GM18502 (cell line): ENCODE data around the gene SFXN5.
"Not testable (repeated sequence)": the region's sequence is repeated elsewhere in the genome, so short reads cannot be mapped to it uniquely, and the experiment has no call there.

Source experiments
- ATAC-seq: cut with Tn5 transposase; IDR thresholded peaks from one replicate; pipeline ENCODE4 v1.9.1; 2021; ENCODE audit warnings: mild to moderate bottlenecking; ENCODE audit not compliant: unreplicated experiment, poor library complexity

SFXN5 gene

DNA sequence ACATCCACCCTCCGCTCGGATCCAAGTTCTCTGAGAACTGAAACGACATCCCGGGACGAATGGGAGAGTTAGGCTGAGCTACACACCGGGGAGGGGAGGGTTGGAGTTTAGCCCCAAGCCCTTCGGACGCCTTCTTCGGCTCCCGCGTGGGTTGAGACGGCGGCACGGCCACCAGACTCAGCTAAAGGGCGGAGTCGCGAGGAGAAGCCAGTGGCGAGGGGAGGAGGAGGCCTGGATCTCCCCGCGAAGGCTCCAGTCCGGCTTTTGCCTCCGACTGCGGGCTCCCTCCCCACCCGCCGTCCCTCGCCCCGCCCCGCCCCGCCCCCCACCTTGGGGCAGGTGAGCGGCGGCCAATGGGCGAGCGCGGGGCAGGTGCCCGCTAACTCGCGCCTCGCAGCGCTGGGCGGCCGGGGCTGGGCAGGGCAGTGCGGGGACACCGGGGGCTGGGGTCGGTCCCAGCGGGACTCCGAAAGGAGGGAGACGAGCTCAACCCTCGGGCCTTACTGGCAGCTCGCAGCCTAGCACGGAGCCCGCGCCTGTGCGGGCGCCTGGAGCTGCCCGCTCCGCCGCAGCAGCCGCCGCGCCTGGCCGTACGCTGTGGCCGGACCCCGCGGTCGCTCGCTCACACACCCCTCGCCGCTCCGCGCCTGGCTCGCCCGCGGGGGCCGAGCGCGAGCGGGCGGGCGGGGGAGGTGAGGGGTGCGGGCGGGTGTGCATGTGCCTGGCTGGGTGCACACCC lies 154.2 kb downstream of the SFXN5 start, which contains the start of gene EMX1:
Gene EMX1 (plus strand): TSS at position 382 of the 739 bp plus-strand sequence. CDS start 334 bp downstream, at position 716.
- ATAC-seq, result peak; percentile 46

GRCh38 chr2:72916743-72917137 lies 154.8 kb downstream of the SFXN5 start:
- ATAC-seq, result no peak

- ATAC-seq, result peak; percentile 46
Measured at GRCh38 chr2:72915907-72916742, 155.4 kb downstream of the SFXN5 start.

DNA sequence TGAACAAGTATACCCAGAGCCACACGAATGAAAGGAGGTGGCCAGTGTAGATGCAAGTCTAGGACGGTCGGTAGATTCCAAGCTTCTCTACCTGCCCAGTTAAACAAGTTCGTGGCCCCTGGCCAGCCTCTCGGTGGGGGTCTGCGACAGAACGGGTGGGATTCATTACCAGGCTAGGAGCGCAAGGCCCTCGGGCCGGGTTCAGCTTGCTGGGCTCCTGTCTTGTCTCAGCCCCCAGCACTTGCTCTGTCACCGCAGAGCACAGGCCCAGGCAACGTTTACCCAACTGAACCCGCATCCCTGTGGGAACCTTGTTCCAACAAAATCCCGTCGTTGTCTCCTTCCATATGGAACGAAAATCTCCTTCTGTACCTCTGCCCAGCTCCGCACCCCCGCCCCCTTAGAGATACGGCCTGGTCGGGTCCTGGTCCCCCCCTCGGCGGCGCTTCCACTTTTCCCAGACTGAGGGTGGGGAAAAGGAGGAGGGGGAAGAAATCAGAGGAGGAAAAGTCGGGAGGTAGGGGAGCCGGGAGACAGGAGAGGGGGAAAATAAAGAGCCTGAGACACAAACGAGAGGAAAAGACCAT lies 156.1 kb downstream of the SFXN5 start:
- ATAC-seq, result no peak

GRCh38 chr2:72914589-72915319 lies 156.8 kb downstream of the SFXN5 start:
- no peak for ATAC-seq

DNA sequence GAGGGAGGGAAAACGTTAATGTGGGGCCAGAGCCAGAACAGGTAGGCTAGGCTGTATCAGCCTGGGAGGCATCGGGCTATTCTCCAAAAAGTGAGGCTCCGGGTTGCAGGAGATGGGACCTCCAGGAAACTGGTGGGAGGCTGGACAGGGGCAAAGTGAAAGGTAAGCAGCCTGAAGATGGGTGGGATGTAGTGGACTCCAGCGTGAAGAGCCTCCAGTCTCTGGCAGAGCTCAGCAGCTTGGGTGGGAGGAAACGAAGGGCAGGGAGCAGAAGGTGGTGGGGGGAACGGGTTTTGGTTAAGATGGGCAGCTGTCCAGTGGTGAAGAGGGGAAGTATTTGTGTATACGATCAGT lies 157.3 kb downstream of the SFXN5 start:
- ATAC-seq, result no peak

DNA sequence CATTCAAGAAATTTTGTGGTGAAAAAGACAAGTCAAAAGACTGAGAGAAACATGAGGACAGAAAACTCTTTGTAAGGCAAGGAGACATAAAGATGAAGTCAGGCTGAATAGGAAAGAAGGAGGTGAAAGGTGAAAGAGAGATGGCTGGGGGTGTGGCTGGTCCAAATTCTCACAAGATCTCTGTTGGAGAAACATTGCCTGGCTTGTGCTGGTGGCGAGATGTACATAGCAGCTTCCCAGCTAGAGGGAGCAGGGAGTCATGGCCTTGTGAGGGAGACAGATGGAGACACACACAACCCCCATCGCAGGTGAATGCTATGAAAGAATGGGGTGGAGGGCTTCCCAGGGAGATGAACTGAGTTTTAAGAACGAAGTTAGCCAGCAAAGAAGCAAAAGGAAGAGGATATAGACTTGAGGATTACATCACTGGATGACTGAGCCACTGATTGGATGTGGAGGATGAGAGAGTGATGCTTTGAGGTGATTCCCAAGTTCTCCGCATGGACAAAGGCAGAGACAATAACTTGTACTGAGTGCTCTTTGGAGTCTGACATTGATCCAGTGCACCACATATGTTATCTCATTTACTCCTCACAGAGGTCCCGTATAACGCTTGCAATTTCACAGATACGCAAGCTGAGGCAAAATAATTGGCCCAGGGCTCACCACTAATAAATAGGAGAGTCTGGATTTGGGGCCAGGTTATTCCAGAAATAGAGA lies 157.9 kb downstream of the SFXN5 start:
- ATAC-seq, result no peak

- ATAC-seq, result no peak
Measured at GRCh38 chr2:72911256-72911655, 160.3 kb downstream of the SFXN5 start.

DNA sequence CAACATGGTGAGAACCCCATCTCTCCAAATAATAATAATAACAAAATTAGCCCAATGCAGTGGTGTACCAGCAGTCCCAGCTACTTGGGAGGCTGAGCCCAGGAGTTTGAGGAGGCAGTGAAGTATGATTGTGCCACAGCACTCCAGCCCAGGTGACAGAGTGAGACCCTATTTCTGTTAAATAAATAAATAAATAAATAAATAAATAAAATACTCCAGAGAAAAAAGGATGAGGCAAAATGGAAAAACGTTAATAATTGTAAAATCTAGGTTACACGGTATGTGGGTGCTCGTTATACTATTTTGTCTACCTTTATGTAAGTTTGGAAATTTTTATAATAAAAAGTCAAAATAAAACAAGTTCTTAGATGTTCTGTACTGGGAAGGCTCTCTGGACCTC lies 162.8 kb downstream of the SFXN5 start:
- no peak for ATAC-seq

DNA sequence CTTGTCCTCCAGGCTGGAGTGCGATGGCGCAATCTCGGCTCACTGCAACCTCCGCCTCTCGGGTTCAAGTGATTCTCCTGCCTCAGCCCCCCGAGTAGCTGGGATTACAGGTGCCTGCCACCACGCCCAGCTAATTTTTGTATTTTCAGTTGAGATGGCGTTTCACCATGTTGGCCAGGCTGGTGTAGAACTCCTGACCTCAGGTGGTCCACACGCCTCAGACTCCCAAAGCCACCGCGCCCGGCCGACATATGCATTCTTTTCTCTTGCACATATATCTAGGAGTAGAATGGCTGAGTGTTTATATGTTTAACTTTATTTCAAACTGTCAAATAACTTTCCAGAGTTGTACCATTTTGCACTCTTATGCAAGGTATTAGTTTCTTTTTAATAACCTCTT lies 164.1 kb downstream of the SFXN5 start:
- ATAC-seq, result not testable (repeated sequence)

GRCh38 chr2:72901426-72901825 lies 170.1 kb downstream of the SFXN5 start:
- ATAC-seq, result no peak

- ATAC-seq, result no peak
Measured at GRCh38 chr2:72900191-72900825, 171.2 kb downstream of the SFXN5 start.

DNA sequence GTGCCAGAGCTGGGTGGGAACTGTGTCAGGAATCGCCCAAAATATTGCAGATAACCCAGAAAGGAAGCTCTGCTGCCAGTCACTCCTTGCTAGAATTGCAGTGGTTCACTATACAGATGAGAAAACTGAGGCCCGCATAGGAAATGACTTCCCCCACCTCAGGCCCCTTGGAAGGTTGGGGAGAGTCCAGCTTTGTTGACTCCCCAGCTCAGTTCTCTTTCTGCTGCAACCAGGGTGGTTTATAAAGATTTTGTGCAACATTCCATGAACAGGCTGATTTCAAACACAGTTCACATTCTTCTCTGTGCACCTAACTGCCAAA lies 173.0 kb downstream of the SFXN5 start:
- ATAC-seq, result no peak

DNA sequence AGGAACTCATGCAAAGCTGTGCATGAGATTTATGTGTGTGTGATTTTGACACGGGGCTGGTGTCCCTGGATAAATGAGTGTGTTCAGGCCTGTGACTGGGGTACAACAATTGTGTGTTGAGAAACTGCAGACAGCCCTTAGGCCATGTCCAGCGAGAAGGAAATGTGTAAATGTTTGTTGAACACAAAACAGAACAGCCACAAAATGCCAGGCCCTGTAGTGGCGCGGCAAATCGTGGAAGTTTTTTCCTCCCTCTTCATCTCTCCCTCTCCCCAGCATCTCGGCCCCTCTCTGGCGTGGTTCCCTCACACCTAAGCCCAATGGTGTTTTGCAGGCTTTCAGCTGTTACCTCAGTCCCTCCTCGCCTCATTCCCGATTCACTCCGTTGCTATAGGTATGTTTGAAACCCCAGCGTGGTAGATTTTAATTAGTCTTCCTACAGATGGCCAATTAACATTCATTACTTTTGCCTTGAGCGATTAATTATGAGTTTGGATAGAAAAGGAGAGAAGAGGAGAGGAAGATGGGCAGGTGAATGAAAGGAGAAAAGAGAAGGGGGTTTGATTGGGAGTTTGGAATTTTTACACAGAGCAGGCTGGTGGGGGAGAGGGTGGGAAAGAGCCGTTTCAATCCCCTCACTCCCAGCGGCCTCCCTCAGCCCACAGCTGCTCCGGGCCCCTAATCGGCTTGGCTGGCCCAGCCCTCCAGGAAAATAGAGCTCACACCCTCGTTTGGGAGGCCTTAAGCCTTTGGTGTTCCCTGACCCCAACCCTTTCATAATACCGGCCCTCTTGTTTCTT lies 173.5 kb downstream of the SFXN5 start:
- no peak for ATAC-seq

DNA sequence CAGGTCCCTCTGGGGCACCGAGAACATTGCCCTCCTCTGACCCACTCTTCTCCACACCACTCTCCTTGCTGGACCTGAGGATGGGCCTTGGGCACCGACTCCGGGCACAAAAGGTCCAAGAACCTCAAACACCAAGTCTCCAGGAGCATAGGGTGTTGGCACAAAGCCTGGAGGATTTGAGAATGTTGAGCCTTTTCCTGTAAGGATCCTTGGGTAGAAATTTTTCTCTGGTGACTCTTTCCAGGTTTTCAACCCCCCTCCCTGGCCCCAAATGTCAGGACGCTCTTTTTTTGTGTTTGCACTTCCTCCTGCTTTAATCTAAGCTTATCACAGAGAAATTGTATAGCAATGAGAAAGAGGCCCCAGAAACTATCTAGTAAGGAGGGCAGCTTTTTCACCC lies 175.1 kb downstream of the SFXN5 start:
- ATAC-seq, result no peak

GRCh38 chr2:72895759-72896281 lies 175.7 kb downstream of the SFXN5 start:
- no peak for ATAC-seq

GRCh38 chr2:72895154-72895553 lies 176.4 kb downstream of the SFXN5 start:
- no peak for ATAC-seq

- no peak for ATAC-seq
Measured at GRCh38 chr2:72894514-72894913, 177.0 kb downstream of the SFXN5 start.
